Measurements from ENCODE around the gene EPHB2.
"Not testable (repeated sequence)": the region's sequence is repeated elsewhere in the genome, so short reads cannot be mapped to it uniquely, and the experiment has no call there.

DNA sequence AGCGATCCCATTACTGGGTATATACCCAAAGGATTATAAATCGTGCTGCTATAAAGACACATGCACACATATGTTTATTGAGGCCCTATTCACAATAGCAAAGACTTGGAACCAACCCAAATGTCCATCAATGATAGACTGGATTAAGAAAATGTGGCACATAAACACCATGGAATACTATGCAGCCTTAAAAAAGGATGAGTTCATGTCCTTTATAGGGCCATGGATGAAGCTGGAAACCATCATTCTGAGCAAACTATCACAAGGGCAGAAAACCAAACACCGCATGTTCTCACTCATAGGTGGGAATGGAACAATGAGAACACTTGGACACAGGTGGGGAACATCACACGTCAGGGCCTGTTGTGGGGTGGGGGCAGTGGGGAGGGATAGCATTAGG lies 4.5 kb upstream of the EPHB2 start:
- TF ChIP-seq POLR2AphosphoS5, POLR2A, EP300 (IDR thresholded peaks at IDR 0.05): not testable (repeated sequence)
- TF ChIP-seq, protein P1, sequence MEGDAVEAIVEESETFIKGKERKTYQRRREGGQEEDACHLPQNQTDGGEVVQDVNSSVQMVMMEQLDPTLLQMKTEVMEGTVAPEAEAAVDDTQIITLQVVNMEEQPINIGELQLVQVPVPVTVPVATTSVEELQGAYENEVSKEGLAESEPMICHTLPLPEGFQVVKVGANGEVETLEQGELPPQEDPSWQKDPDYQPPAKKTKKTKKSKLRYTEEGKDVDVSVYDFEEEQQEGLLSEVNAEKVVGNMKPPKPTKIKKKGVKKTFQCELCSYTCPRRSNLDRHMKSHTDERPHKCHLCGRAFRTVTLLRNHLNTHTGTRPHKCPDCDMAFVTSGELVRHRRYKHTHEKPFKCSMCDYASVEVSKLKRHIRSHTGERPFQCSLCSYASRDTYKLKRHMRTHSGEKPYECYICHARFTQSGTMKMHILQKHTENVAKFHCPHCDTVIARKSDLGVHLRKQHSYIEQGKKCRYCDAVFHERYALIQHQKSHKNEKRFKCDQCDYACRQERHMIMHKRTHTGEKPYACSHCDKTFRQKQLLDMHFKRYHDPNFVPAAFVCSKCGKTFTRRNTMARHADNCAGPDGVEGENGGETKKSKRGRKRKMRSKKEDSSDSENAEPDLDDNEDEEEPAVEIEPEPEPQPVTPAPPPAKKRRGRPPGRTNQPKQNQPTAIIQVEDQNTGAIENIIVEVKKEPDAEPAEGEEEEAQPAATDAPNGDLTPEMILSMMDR (IDR thresholded peaks at IDR 0.05) = not testable (repeated sequence)

Measured in suprapubic skin (tissue), 4 donors.